Activated CD4-positive, alpha-beta T cell treated with anti-CD3 and anti-CD28 coated beads, Interleukin-2, amount 10 ng/mL, durations not matched to agents 24 days and 14 days (primary cell): Measurements from ENCODE around the gene PHETA2. TPM values are rescaled to one million over a fixed set of nuclear protein-coding genes. Genes with fewer than 3 reads are reported as not detected.
"Not testable (repeated sequence)": the region's sequence is repeated elsewhere in the genome, so short reads cannot be mapped to it uniquely, and the experiment has no call there.

Experiments
- DNase-seq: peaks from one replicate; pipeline ENCODE4 v3.0.0; 2022
- H3K27ac Mint-ChIP-seq: one replicate; pipeline ENCODE4 v1.8.0; 2022; ENCODE audit warnings: mild to moderate bottlenecking, mixed read lengths
- H3K27me3 Mint-ChIP-seq: one replicate; pipeline ENCODE4 v1.8.0; 2022; ENCODE audit warnings: mixed read lengths
- H3K36me3 Mint-ChIP-seq: one replicate; pipeline ENCODE4 v1.8.0; 2022; ENCODE audit warnings: low read depth, mild to moderate bottlenecking, mixed read lengths
- H3K4me1 Mint-ChIP-seq: one replicate; pipeline ENCODE4 v1.8.0; 2021; ENCODE audit warnings: mixed read lengths
- H3K4me3 Mint-ChIP-seq: one replicate; pipeline ENCODE4 v1.8.0; 2022; ENCODE audit warnings: mild to moderate bottlenecking, moderate library complexity, mixed read lengths
- H3K9me3 Mint-ChIP-seq: one replicate; pipeline ENCODE4 v1.8.0; 2021; ENCODE audit warnings: mixed read lengths
- intact Hi-C: fragments of 100-400 bp; cut with micrococcal nuclease; formaldehyde crosslinking; loops from one replicate; pipeline ENCODE4 v1.15.1; 2023
- total RNA-seq: library from RNA; stranded (reverse); gene quantifications from 2 replicates; pipeline ENCODE4 v1.2.3, GENCODE V29; 2022

PHETA2 gene
- total RNA-seq, 1 donor from 2014 or later = 6.2 TPM

DNA sequence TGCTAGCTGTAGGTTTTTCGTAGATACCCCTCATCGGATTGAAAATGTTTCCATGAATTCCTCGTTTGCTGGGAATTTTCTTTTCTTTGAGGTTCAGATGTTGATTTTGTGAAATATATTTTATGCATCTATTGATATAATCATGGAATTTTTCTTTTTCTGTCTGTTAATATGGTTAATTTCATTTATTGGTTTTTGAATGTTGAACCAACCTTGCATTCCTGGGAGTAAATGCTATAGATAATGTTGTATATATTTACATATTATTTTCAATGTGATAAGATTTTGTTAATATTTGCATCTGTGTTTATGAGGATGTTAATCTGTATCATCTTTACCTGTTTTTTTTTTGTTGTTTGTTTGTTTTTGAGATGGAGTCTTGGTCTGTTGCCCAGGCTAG is 27.2 kb downstream of the PHETA2 start:
- no peak for DNase-seq
- intact Hi-C loops = no loop called here
- Mint-ChIP-seq H3K27ac (no peak overlapping the region), H3K9me3 (peaks cover 17% of the 10 kb centered on the region), H3K36me3 (peaks cover 36% of the 10 kb centered on the region), H3K4me1 (no peaks in the 10 kb centered on the region), H3K4me3 (no peak overlapping the region), H3K27me3 (no peaks in the 10 kb centered on the region)

DNA sequence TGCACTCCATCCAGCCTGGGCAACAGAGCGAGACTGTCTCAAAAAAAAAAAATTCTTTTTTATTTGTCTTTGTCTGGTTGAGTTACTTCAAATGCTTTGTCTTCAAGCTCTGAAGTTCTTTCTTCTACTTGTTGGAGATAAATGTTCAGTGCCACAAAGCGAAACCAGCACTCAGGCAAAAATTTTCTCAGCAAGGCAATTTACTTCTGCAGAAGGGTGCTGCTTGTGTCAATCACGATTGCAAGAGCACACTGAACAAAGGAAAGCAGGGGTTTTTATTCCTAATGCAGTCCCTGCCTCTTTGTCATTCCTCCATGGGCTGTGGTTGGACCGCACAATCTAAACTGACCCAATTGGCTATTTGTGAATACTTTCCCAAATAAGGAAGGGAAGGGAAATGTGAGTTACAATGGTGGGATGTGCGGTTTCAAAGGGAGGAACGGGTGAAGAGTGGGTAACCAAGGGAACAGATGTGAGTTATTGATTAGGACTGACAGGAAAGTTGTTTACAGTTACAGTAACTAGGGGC is 30.3 kb downstream of the PHETA2 start:
- H3K4me3 Mint-ChIP-seq, H3K27ac Mint-ChIP-seq, H3K4me1 Mint-ChIP-seq, DNase-seq, intact Hi-C loops, H3K27me3 Mint-ChIP-seq: not testable (repeated sequence)
- H3K9me3 Mint-ChIP-seq = peaks cover 15% of the 10 kb centered on the region
- H3K36me3 Mint-ChIP-seq = peaks cover 32% of the 10 kb centered on the region

DNA sequence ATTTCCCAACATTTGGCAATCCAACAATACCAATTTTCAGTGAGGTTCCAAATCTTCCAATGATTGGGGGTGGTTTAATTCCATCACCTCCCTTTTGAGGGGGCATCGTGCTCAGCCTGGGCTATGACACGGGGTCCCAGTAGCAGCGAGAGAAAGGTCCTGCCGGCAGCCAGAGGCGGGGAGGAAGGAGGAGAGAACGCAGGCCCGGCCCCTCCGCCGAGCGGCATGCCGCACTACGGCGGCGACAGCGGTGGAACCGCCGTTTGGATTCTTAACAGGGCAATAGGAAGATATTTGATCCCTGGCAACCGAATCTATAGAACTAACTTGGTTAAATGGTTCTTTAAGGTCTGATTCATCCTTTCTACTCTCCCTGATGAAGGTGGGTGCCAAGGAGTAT is 34.8 kb downstream of the PHETA2 start:
- Mint-ChIP-seq H3K27me3 (no peaks in the 10 kb centered on the region), H3K4me3 (no peak overlapping the region), H3K9me3 (peaks cover 11% of the 10 kb centered on the region), H3K4me1 (no peaks in the 10 kb centered on the region), H3K27ac (no peak overlapping the region), H3K36me3 (peaks cover 19% of the 10 kb centered on the region)
- DNase-seq = no peak
- intact Hi-C loops = no loop called here

DNA sequence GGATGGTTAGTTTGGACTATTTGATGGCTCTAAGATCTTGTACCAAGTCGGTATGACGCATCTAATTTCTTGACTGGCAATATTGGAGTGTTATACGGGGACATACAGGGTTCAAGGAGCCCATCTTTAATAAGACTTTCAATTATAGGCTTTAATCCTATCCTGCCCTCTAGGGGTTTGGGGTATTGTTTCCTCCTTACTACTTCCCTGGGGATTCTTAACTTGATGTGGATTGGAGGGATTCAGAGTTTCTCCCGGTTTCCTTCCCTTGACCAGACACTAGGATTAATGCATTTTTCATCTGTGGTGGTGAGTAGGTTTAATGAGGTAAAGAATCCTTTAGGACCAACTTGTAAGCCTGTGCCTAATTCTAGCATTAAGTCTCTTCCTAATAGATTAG is 37.8 kb downstream of the PHETA2 start:
- no peaks in the 10 kb centered on the region for H3K4me1 Mint-ChIP-seq
- DNase-seq = no peak
- peaks cover 13% of the 10 kb centered on the region for H3K9me3 Mint-ChIP-seq
- H3K4me3 Mint-ChIP-seq = no peak overlapping the region
- H3K27ac Mint-ChIP-seq = no peak overlapping the region
- intact Hi-C loops = no loop called here
- H3K27me3 Mint-ChIP-seq = no peaks in the 10 kb centered on the region
- H3K36me3 Mint-ChIP-seq = peaks cover 24% of the 10 kb centered on the region

- H3K9me3 Mint-ChIP-seq = peaks cover 13% of the 10 kb centered on the region
- H3K27ac Mint-ChIP-seq, H3K4me1 Mint-ChIP-seq, DNase-seq, intact Hi-C loops, H3K4me3 Mint-ChIP-seq, H3K27me3 Mint-ChIP-seq: not testable (repeated sequence)
- peaks cover 30% of the 10 kb centered on the region for H3K36me3 Mint-ChIP-seq
These were observed 38.7 kb downstream of the PHETA2 start for GRCh38 chr22:42112793-42113192.

DNA sequence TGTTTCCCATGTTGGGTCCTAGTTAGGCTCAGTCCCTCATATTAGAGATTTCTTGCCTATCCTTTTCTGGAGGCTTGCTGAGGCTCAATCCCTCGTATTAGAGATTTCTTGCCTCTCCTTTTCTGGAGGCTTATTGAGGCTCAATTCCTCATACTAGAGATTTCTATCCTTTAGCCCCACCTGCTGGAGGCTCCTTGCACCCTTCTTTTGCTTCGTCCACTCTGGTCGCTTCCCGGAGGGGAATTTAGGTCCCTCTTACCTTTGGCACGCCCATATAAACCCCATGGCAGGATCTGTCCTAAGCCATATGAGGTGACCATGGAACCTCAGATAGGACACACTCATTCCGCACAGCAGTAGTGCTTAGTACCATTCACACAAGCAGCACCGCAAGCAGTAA is 40.7 kb downstream of the PHETA2 start:
- Mint-ChIP-seq H3K4me3 (no peak overlapping the region), H3K27me3 (no peaks in the 10 kb centered on the region), H3K4me1 (peaks cover 10% of the 10 kb centered on the region), H3K9me3 (peaks cover 13% of the 10 kb centered on the region), H3K27ac (no peak overlapping the region), H3K36me3 (peaks cover 30% of the 10 kb centered on the region)
- DNase-seq = no peak
- intact Hi-C loops = no loop called here

GRCh38 chr22:42115420-42115830 is 41.4 kb downstream of the PHETA2 start:
- H3K9me3 Mint-ChIP-seq = peaks cover 13% of the 10 kb centered on the region
- H3K27ac Mint-ChIP-seq, DNase-seq, H3K27me3 Mint-ChIP-seq, intact Hi-C loops, H3K4me3 Mint-ChIP-seq: not testable (repeated sequence)
- H3K4me1 Mint-ChIP-seq = peaks cover 17% of the 10 kb centered on the region
- H3K36me3 Mint-ChIP-seq = peaks cover 28% of the 10 kb centered on the region

DNA sequence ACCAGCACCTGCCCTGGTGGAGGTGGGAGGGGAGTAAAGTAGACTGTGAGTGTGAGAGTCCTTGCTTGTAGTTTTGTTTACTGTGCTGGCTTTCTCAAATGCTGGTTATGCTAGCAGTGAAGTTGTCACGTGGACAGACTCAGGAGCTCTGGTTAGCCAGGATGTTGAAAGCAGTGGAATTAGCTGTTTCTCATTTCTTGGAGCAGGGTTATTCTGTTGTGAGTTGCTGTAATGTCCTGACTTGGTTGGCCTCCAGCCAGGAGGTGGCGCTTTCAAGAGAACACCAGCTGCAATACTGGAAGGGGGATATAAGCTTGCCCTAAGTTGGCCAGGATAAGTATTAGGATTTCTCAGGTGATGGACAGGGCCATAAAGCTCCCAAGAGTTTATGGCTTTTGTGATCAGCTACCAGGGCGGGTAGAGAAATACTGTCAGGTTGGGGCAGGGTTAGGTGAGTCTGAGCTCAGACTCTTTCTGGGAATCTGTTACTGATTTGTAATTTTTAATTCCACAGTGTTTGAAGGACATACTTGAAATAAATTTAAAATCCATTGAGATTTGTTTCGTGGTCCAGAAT is 42.9 kb downstream of the PHETA2 start:
- Mint-ChIP-seq H3K27me3 (no peaks in the 10 kb centered on the region), H3K4me3 (no peak overlapping the region), H3K9me3 (peaks cover 13% of the 10 kb centered on the region), H3K4me1 (peaks cover 29% of the 10 kb centered on the region), H3K36me3 (peaks cover 28% of the 10 kb centered on the region), H3K27ac (no peak overlapping the region)
- DNase-seq = no peak
- intact Hi-C loops = no loop called here

- Mint-ChIP-seq H3K27ac (peak overlapping the region; percentile 90), H3K4me3 (peak overlapping the region; percentile 78), H3K4me1 (peaks cover 34% of the 10 kb centered on the region), H3K36me3 (peaks cover 21% of the 10 kb centered on the region)
- not testable (repeated sequence) for H3K9me3 Mint-ChIP-seq, H3K27me3 Mint-ChIP-seq
- intact Hi-C loops = loop anchor here (2.0 kb wide), 1 partner anchor 30 kb away; the partner anchor contains the start of gene NDUFA6
- DNase-seq = peak; percentile 85
These were observed 46.4 kb downstream of the PHETA2 start for GRCh38 chr22:42120231-42121021.

DNA sequence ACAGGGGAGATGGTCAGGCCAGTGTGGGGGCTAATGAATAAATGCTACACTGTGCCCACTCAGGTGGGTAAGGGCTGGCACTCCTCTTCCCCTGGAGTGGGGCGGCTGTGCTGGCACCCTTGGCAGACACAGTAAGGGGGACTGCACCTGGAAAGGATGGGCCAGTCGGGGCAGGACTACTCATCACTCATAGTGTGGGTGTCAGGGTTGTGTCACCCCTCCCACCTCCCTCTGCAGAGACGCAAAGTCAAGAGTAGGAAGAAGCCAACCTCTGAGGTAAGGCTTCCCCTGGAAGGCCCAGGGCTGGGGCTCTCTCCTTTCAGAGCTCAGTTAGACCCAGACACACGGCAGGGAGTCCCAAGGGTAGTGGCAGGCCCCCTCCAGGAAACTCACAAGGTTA is 49.5 kb downstream of the PHETA2 start:
- H3K36me3 Mint-ChIP-seq, H3K4me3 Mint-ChIP-seq, H3K27ac Mint-ChIP-seq, intact Hi-C loops, DNase-seq, H3K9me3 Mint-ChIP-seq, H3K27me3 Mint-ChIP-seq: not testable (repeated sequence)
- H3K4me1 Mint-ChIP-seq = peaks cover 32% of the 10 kb centered on the region

DNA sequence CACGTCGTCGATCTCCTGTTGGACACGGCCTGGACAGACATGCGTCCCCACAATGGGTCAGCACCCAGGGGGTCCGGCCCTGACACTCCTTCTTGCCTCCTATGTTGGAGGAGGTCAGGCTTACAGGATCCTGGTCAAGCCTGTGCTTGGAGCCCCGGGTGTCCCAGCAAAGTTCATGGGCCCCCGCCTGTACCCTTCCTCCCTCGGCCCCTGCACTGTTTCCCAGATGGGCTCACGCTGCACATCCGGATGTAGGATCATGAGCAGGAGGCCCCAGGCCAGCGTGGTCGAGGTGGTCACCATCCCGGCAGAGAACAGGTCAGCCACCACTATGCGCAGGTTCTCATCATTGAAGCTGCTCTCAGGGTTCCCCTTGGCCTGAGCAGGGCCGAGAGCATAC is 53.6 kb downstream of the PHETA2 start:
- intact Hi-C loops = no loop called here
- peak overlapping the region; percentile 43 for H3K27ac Mint-ChIP-seq
- no peak overlapping the region for H3K4me3 Mint-ChIP-seq
- H3K27me3 Mint-ChIP-seq = no peaks in the 10 kb centered on the region
- H3K4me1 Mint-ChIP-seq = no peaks in the 10 kb centered on the region
- DNase-seq = no peak
- no peaks in the 10 kb centered on the region for H3K9me3 Mint-ChIP-seq
- H3K36me3 Mint-ChIP-seq = peaks cover 4% of the 10 kb centered on the region

GRCh38 chr22:42128007-42128406 is 54.0 kb downstream of the PHETA2 start:
- H3K27ac Mint-ChIP-seq, H3K27me3 Mint-ChIP-seq, intact Hi-C loops, H3K4me1 Mint-ChIP-seq, H3K36me3 Mint-ChIP-seq, H3K9me3 Mint-ChIP-seq, DNase-seq, H3K4me3 Mint-ChIP-seq: not testable (repeated sequence)
